Endodermal cell (in vitro differentiated cells): ENCODE results near the gene RPS6KA4. TPM values are rescaled to one million over a fixed set of nuclear protein-coding genes. Genes with fewer than 3 reads are reported as not detected.

ENCODE experiments used
- DNase-seq: peaks from one replicate; pipeline ENCODE4 v3.0.0-alpha.2; 2017
- H3K27ac ChIP-seq: 2 replicates; pipeline ENCODE4 v1.5.1; 2013; ENCODE audit warnings: mild to moderate bottlenecking, low read depth, low read length, moderate library complexity
- H3K27me3 ChIP-seq: 2 replicates; pipeline ENCODE4 v1.6.1; 2013; ENCODE audit warnings: mild to moderate bottlenecking, low read length, moderate library complexity; ENCODE audit not compliant: insufficient read depth, control insufficient read depth, poor library complexity, severe bottlenecking
- H3K36me3 ChIP-seq: 2 replicates; pipeline ENCODE4 v1.7.0; 2013; ENCODE audit warnings: mild to moderate bottlenecking, low read length, moderate library complexity; ENCODE audit not compliant: control insufficient read depth, insufficient read depth
- H3K4me1 ChIP-seq: one replicate; pipeline ENCODE4 v1.7.0; 2013; ENCODE audit warnings: low read length; ENCODE audit not compliant: control insufficient read depth, insufficient read depth
- H3K4me3 ChIP-seq: 2 replicates; pipeline ENCODE4 v1.5.1; 2013; ENCODE audit warnings: mild to moderate bottlenecking, low read length, moderate library complexity
- H3K9ac ChIP-seq: 2 replicates; pipeline ENCODE4 v1.6.1; 2013; ENCODE audit warnings: mild to moderate bottlenecking, low read length, moderate library complexity; ENCODE audit not compliant: poor library complexity, severe bottlenecking; ENCODE audit errors: extremely low read depth
- H3K9me3 ChIP-seq: 2 replicates; pipeline ENCODE4 v1.6.1; 2013; ENCODE audit warnings: mild to moderate bottlenecking, low read length, moderate library complexity; ENCODE audit not compliant: control insufficient read depth
- H3K27ac Mint-ChIP-seq: 2 replicates; pipeline ENCODE4 v1.8.0; 2020; ENCODE audit warnings: mixed read lengths
- H3K27me3 Mint-ChIP-seq: 2 replicates; pipeline ENCODE4 v1.8.0; 2021; ENCODE audit warnings: mild to moderate bottlenecking, mixed read lengths; ENCODE audit not compliant: insufficient read depth
- H3K36me3 Mint-ChIP-seq: 2 replicates; pipeline ENCODE4 v1.8.0; 2020; ENCODE audit warnings: low read depth, mixed read lengths
- H3K4me1 Mint-ChIP-seq: 2 replicates; pipeline ENCODE4 v1.8.0; 2020; ENCODE audit warnings: mixed read lengths
- H3K4me3 Mint-ChIP-seq: 2 replicates; pipeline ENCODE4 v1.8.0; 2020; ENCODE audit warnings: mild to moderate bottlenecking, moderate library complexity, mixed read lengths
- H3K9me3 Mint-ChIP-seq: 2 replicates; pipeline ENCODE4 v1.8.0; 2020; ENCODE audit warnings: mild to moderate bottlenecking, mixed read lengths
- CTCF ChIP-seq: fragments of 200-600 bp; sonication (generic); conservative IDR thresholded peaks from 2 replicates; pipeline ENCODE4 v1.5.0; 2021; ENCODE audit warnings: antibody characterized with exemption, mild to moderate bottlenecking
- WGBS, 2 experiments: methylation state at CpG; one replicate each; pipeline versions ENCODE4 v1.1.5 to v1.1.7; 2013; ENCODE audit warnings: missing lambda C conversion rate in 2 of 2, mixed read lengths in 1 of 2; ENCODE audit not compliant: insufficient coverage in 1 of 2, insufficient read length in 1 of 2; 5-methylcytosine and 5-hydroxymethylcytosine counted together
- total RNA-seq, 2 donors: library from RNA; stranded (reverse); fragmentation: NEBNext Ultra II Directional in 1 of 2; extraction: Animal tissue kit (Norgen Biotek cat#: 25700) in 1 of 2; gene quantifications; 2 replicates in 1 of 2; 3 replicates in 1 of 2; pipeline ENCODE4 v1.2.1, GENCODE V29; 2021

The RPS6KA4 gene
- total RNA-seq, 2 donors from 2014 or later = 13.5 to 14.5 TPM

- Mint-ChIP-seq H3K4me3 (no peak overlapping the region), H3K27ac (no peak overlapping the region)
- WGBS, 2 experiments = 94% methylated on average over 18 of the region's 18 CpGs; no CpG with 5 or more reads in 1 of the 2 experiments
Observed at GRCh38 chr11:64361659-64362058, 2.7 kb downstream of the RPS6KA4 start.

GRCh38 chr11:64362339-64362738 is 3.4 kb downstream of the RPS6KA4 start:
- peaks cover 3% of the 10 kb centered on the region for H3K4me1 ChIP-seq
- Mint-ChIP-seq H3K27me3 (no peaks in the 10 kb centered on the region), H3K4me1 (peaks cover 8% of the 10 kb centered on the region), H3K9me3 (no peaks in the 10 kb centered on the region), H3K36me3 (peaks cover 49% of the 10 kb centered on the region), H3K27ac (no peak overlapping the region), H3K4me3 (no peak overlapping the region)
- no peak for TF ChIP-seq CTCF
- no peaks in the 10 kb centered on the region for H3K9me3 ChIP-seq
- 93 to 94% methylated on average over 6 to 10 of the region's 10 CpGs for WGBS, 2 experiments
- no peak overlapping the region for H3K4me3 ChIP-seq
- peaks cover 46% of the 10 kb centered on the region for H3K36me3 ChIP-seq
- no peak overlapping the region for H3K27ac ChIP-seq
- no peaks in the 10 kb centered on the region for H3K27me3 ChIP-seq
- no peak overlapping the region for H3K9ac ChIP-seq
- no peak for DNase-seq

More at GRCh38 chr11:64361659-64362058, 2.7 kb downstream of the RPS6KA4 start:
- H3K4me1 ChIP-seq = peaks cover 3% of the 10 kb centered on the region
- H3K36me3 ChIP-seq = peaks cover 43% of the 10 kb centered on the region
- TF ChIP-seq CTCF = no peak
- H3K9me3 ChIP-seq = no peaks in the 10 kb centered on the region
- Mint-ChIP-seq H3K36me3 (peaks cover 47% of the 10 kb centered on the region), H3K4me1 (peaks cover 8% of the 10 kb centered on the region), H3K27me3 (no peaks in the 10 kb centered on the region), H3K9me3 (no peaks in the 10 kb centered on the region)
- H3K9ac ChIP-seq = no peak overlapping the region
- H3K27ac ChIP-seq = no peak overlapping the region
- DNase-seq = no peak
- no peak overlapping the region for H3K4me3 ChIP-seq
- H3K27me3 ChIP-seq = no peaks in the 10 kb centered on the region

GRCh38 chr11:64364435-64364834 is 5.5 kb downstream of the RPS6KA4 start:
- Histone ChIP-seq H3K4me3 (no peak overlapping the region), H3K27ac (no peak overlapping the region), H3K9ac (no peak overlapping the region), H3K9me3 (no peaks in the 10 kb centered on the region), H3K36me3 (peaks cover 52% of the 10 kb centered on the region), H3K27me3 (no peaks in the 10 kb centered on the region), H3K4me1 (no peaks in the 10 kb centered on the region)
- Mint-ChIP-seq H3K36me3 (peaks cover 63% of the 10 kb centered on the region), H3K4me3 (no peak overlapping the region), H3K9me3 (no peaks in the 10 kb centered on the region), H3K27me3 (no peaks in the 10 kb centered on the region), H3K27ac (no peak overlapping the region), H3K4me1 (peaks cover 7% of the 10 kb centered on the region)
- no peak for TF ChIP-seq CTCF
- 83 to 95% methylated on average over 5 to 6 of the region's 6 CpGs for WGBS, 2 experiments
- no peak for DNase-seq
